Natural killer cell (primary cell): Measurements from ENCODE around the gene CHST12. TPM values are rescaled to one million over a fixed set of nuclear protein-coding genes. Genes with fewer than 3 reads are reported as not detected.

Source experiments
- ATAC-seq, 3 donors: fragments of 150-1000 bp in 2 of 3; fragments of 200-7000 bp in 1 of 3; cut with Tn5 transposase; 1 replicate in 1 of 3; 2 replicates in 2 of 3; pipeline ENCODE4 v1.10.0; 2021; ENCODE audit warnings: mild to moderate bottlenecking in 2 of 3, moderate library complexity in 2 of 3
- DNase-seq, 2 donors: peaks; one replicate each; pipeline versions ENCODE4 v3.0.0 to v3.0.0-alpha.2; 2013 to 2021; ENCODE audit warnings: mixed read lengths in 1 of 2
- H3K27ac ChIP-seq: one replicate; pipeline ENCODE4 v1.5.1; 2013; ENCODE audit warnings: mild to moderate bottlenecking, low read length
- H3K27me3 ChIP-seq: one replicate; pipeline ENCODE4 v1.6.1; 2013; ENCODE audit warnings: low read length; ENCODE audit not compliant: control insufficient read depth, insufficient read depth
- H3K36me3 ChIP-seq: one replicate; pipeline ENCODE4 v1.6.1; 2013; ENCODE audit warnings: low read length; ENCODE audit not compliant: control insufficient read depth, insufficient read depth
- H3K4me1 ChIP-seq: one replicate; pipeline ENCODE4 v1.6.1; 2013; ENCODE audit warnings: low read length; ENCODE audit not compliant: control insufficient read depth, insufficient read depth
- H3K4me3 ChIP-seq: one replicate; pipeline ENCODE4 v1.5.1; 2013; ENCODE audit warnings: low read length
- H3K9me3 ChIP-seq: one replicate; pipeline ENCODE4 v1.6.1; 2013; ENCODE audit warnings: low read length; ENCODE audit not compliant: control insufficient read depth, insufficient read depth
- H3K27ac Mint-ChIP-seq, 2 donors: one replicate each; pipeline ENCODE4 v1.8.0; 2022; ENCODE audit warnings: mild to moderate bottlenecking in 2 of 2, mixed read lengths in 2 of 2, moderate library complexity in 1 of 2
- H3K27me3 Mint-ChIP-seq, 2 donors: one replicate each; pipeline ENCODE4 v1.8.0; 2022; ENCODE audit warnings: low read depth in 2 of 2, mixed read lengths in 2 of 2
- H3K36me3 Mint-ChIP-seq: one replicate; pipeline ENCODE4 v1.8.0; 2022; ENCODE audit warnings: mixed read lengths
- H3K4me1 Mint-ChIP-seq, 2 donors: one replicate each; pipeline ENCODE4 v1.8.0; 2022; ENCODE audit warnings: mixed read lengths in 2 of 2
- H3K4me3 Mint-ChIP-seq: one replicate; pipeline ENCODE4 v1.8.0; 2022; ENCODE audit warnings: mild to moderate bottlenecking, moderate library complexity, mixed read lengths
- H3K9me3 Mint-ChIP-seq, 2 donors: one replicate each; pipeline ENCODE4 v1.8.0; 2022; ENCODE audit warnings: mixed read lengths in 2 of 2
- CTCF ChIP-seq: fragments of 200-600 bp; IDR thresholded peaks from one replicate; pipeline ENCODE4 v1.8.0; 2022; ENCODE audit warnings: antibody characterized with exemption
- WGBS: methylation state at CpG from one replicate; pipeline ENCODE4 v1.1.7; 2013; ENCODE audit warnings: missing lambda C conversion rate; ENCODE audit not compliant: insufficient coverage; 5-methylcytosine and 5-hydroxymethylcytosine counted together
- intact Hi-C: fragments of 100-400 bp; cut with micrococcal nuclease; formaldehyde crosslinking; loops from one replicate; pipeline ENCODE4 v1.14.2; 2022
- total RNA-seq, 4 donors: library from RNA; stranded (reverse); fragments of 120-200 nt in 1 of 4; gene quantifications; one replicate each; pipeline versions ENCODE4 v1.2.3 to v1.2.4, GENCODE V29; 2013 to 2022

The CHST12 gene
- total RNA-seq, 3 donors from 2014 or later (not counting 1 experiment from before 2014, with no cell fraction given): 102 to 159 (median 124) TPM

GRCh38 chr7:2399848-2400587, 3.4 kb upstream of the CHST12 start:
- no peaks in the 10 kb centered on the region for H3K36me3 ChIP-seq
- TF ChIP-seq CTCF: no peak
- 15% methylated on average over 6 of the region's 6 CpGs for WGBS
- no peak overlapping the region for H3K4me3 ChIP-seq
- H3K27ac Mint-ChIP-seq: peak overlapping the region; percentile 71 to 91
- H3K4me1 Mint-ChIP-seq: peaks cover 30 to 33% of the 10 kb centered on the region in 2 donors
- DNase-seq (peak in 1 of 2 donors; percentile 38), ATAC-seq (no peak)
- H3K27ac ChIP-seq: peak overlapping the region; percentile 53
- peaks cover 0 to 3% of the 10 kb centered on the region in 2 donors for H3K27me3 Mint-ChIP-seq
- no peaks in the 10 kb centered on the region for H3K27me3 ChIP-seq
- no peaks in the 10 kb centered on the region for H3K9me3 ChIP-seq
- H3K9me3 Mint-ChIP-seq: no peaks in the 10 kb centered on the region
- peak overlapping the region; percentile 68 for H3K4me3 Mint-ChIP-seq
- H3K4me1 ChIP-seq: peaks cover 39% of the 10 kb centered on the region
- no peaks in the 10 kb centered on the region for H3K36me3 Mint-ChIP-seq
- intact Hi-C loops: loop anchor here (5.0 to 10.0 kb wide), 3 partner anchors 48 to 155 kb away; partner anchors contain the start of genes BRAT1, EIF3B and IQCE

- Mint-ChIP-seq H3K27ac (peak overlapping the region; percentile 78 to 79), H3K9me3 (no peaks in the 10 kb centered on the region), H3K4me1 (peaks cover 51 to 54% of the 10 kb centered on the region in 2 donors), H3K36me3 (peaks cover 7% of the 10 kb centered on the region), H3K4me3 (peak overlapping the region; percentile 88), H3K27me3 (no peaks in the 10 kb centered on the region)
- Histone ChIP-seq H3K4me3 (peak overlapping the region; percentile 51), H3K9me3 (no peaks in the 10 kb centered on the region), H3K4me1 (peaks cover 63% of the 10 kb centered on the region), H3K36me3 (no peaks in the 10 kb centered on the region), H3K27me3 (no peaks in the 10 kb centered on the region), H3K27ac (peak overlapping the region; percentile 47)
- intact Hi-C loops: loop anchor here (5.0 to 10.0 kb wide), 3 partner anchors 50 to 152 kb away; partner anchors contain the start of genes BRAT1, EIF3B and IQCE
- no peak for TF ChIP-seq CTCF
- ATAC-seq: no peak
- no peak for DNase-seq
- WGBS: 60% methylated on average over 6 of the region's 6 CpGs
Measured at GRCh38 chr7:2402687-2403013, 761 bp upstream of the CHST12 start.

GRCh38 chr7:2403718-2404648, 572 bp downstream of the CHST12 start:
- Mint-ChIP-seq H3K27me3 (no peaks in the 10 kb centered on the region), H3K9me3 (no peaks in the 10 kb centered on the region), H3K4me1 (peaks cover 56 to 62% of the 10 kb centered on the region in 2 donors), H3K36me3 (peaks cover 12% of the 10 kb centered on the region), H3K4me3 (peak overlapping the region; percentile 96), H3K27ac (peak overlapping the region; percentile 94 to 95)
- Histone ChIP-seq H3K27me3 (no peaks in the 10 kb centered on the region), H3K4me1 (peaks cover 67% of the 10 kb centered on the region), H3K27ac (peak overlapping the region; percentile 71), H3K4me3 (peak overlapping the region; percentile 94), H3K9me3 (no peaks in the 10 kb centered on the region), H3K36me3 (peaks cover 2% of the 10 kb centered on the region)
- intact Hi-C loops: loop anchor here (5.0 to 10.0 kb wide), 3 partner anchors 51 to 151 kb away; partner anchors contain the start of genes BRAT1, EIF3B and IQCE
- DNase-seq: peak in 1 of 2 donors; percentile 52
- ATAC-seq: peak in 2 of 3 donors; percentile 10 to 12
- under 1% methylated on average over 71 of the region's 71 CpGs for WGBS
- no peak for TF ChIP-seq CTCF
